Fibroblast of skin of back (primary cell): Measurements from ENCODE around the gene DEFB123. TPM values are rescaled to one million over a fixed set of nuclear protein-coding genes. Genes with fewer than 3 reads are reported as not detected.
"Not testable (repeated sequence)": the region's sequence is repeated elsewhere in the genome, so short reads cannot be mapped to it uniquely, and the experiment has no call there.

ENCODE experiments used
- DNase-seq: peaks from one replicate; pipeline ENCODE4 v3.0.0-alpha.2; 2013
- polyA plus RNA-seq, 2 experiments: library from polyadenylated mRNA; unstranded; fragments of 120-200 nt; gene quantifications; one replicate each; pipeline ENCODE4 v1.2.1, GENCODE V29; 2013; ENCODE audit not compliant: insufficient read length in 2 of 2

The DEFB123 gene
- polyA plus RNA-seq (2013, experiment 1 of 2; ENCODE audit: insufficient read length): not detected
- polyA plus RNA-seq (2013, experiment 2 of 2; ENCODE audit: insufficient read length): not detected

- no peak for DNase-seq
Observed at GRCh38 chr20:31440012-31440659, at the start of gene DEFB123. Gene DEFB123 (plus strand): TSS chr20:31440632. CDS start chr20:31440699, 67 bp downstream.

DNA sequence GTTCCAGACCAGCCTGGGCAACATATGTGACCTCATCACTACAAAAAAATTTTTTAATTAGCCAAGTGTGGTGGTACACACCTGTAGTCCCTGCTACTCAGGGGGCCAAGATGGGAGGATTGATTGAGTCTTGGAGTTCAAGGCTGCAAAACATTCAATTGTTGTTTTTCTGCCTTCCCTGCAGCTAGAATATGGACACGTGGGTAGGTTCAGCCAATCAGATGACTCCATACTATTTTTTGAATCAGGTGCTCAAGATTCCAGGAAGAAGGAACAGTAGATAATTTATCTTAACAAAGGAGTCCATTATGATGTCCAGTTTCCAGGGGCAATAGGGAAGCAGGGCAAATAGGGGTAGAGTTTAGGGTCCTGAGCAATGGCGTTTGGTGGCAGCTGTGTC, 47.6 kb upstream of the DEFB123 start:
- DNase-seq: no peak

DNA sequence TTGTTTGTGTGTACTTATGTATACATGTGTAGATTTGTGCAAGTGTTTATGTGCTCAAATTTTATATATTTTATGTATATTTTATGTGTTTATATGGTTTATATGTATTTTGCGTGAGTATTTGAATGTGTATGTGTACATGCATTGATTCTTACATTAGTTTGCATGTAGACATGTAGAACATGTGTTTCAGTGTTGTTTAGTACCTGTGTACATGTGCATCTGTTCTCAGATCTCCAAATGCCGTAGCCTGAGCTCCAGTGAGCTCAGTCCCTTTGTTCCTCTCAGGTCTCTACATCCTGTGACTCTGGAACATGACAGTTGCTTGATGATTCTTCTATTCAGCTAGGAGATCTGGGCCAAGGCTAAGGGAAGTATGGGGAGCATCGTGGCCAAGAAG, 45.5 kb upstream of the DEFB123 start:
- DNase-seq: no peak

DNA sequence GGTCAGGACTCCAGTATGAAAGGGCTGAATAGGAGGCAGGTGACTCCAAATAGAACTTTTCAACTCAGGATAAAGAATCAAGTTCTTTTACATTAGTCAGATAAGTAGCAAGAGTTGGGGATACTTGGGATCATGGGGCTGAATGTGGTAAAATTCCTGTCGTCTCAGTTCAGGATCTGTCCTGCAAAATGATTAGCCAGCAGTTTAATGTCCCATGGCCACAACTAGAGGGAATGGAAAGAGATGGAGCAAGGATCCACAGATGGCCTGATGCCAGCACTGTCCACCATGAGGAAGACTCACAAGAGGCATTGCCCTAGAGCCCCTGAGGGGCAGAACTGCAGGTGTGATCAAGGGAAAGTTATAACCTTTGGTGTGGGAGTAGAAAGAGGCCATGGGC, 36.5 kb upstream of the DEFB123 start:
- no peak for DNase-seq

- DNase-seq: no peak
Observed at GRCh38 chr20:31406115-31406514, 34.3 kb upstream of the DEFB123 start, which contains the start of gene DEFB121. Gene DEFB121 (minus strand): TSS chr20:31406215. CDS start chr20:31406152, 63 bp downstream.

DNA sequence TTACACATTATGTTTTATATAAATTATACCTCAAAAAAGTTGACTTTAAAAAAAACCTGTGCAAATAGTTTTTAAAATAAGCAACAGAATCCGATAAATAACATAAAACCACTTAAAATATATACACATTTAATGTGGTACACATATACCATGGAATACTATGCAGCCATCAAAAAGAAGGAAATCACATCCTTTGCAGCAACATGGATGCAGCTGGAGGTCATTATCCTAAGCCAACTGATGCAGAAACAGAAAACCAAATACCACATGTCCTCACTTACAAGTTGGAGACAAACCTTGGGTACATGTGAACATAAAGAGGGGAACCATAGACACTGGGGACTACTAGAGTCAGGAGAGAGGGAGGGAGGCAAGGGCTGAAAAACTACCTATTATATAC, 30.4 kb upstream of the DEFB123 start:
- DNase-seq: no peak

GRCh38 chr20:31414381-31414780, 26.1 kb upstream of the DEFB123 start:
- no peak for DNase-seq

GRCh38 chr20:31415653-31416052, 24.8 kb upstream of the DEFB123 start:
- no peak for DNase-seq

- DNase-seq: no peak
Observed at GRCh38 chr20:31418307-31418706, 22.1 kb upstream of the DEFB123 start.

- no peak for DNase-seq
Observed at GRCh38 chr20:31425797-31426196, 14.6 kb upstream of the DEFB123 start.

DNA sequence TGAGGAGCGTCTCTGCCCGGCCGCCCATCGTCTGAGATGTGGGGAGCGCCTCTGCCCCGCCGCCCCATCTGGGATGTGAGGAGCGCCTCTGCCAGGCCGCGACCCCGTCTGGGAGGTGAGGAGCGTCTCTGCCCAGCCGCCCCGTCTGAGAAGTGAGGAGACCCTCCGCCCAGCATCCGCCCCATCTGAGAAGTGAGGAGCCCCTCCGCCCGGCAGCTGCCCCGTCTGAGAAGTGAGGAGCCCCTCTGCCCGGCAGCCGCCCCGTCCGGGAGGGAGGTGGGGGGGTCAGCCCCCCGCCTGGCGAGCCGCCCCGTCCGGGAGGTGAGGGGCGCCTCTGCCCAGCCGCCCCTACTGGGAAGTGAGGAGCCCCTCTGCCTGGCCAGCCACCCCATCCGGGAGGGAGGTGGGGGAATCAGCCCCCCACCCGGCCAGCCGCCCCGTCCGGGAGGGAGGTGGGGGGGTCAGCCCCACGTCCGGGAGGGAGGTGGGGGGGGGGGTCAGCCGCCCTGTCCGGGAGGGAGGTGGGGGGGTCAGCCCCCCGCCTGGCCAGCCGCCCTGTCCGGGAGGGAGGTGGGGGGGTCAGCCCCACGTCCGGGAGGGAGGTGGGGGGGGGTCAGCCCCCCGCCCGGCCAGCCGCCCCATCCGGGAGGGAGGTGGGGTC, 13.4 kb upstream of the DEFB123 start:
- DNase-seq: not testable (repeated sequence)

DNA sequence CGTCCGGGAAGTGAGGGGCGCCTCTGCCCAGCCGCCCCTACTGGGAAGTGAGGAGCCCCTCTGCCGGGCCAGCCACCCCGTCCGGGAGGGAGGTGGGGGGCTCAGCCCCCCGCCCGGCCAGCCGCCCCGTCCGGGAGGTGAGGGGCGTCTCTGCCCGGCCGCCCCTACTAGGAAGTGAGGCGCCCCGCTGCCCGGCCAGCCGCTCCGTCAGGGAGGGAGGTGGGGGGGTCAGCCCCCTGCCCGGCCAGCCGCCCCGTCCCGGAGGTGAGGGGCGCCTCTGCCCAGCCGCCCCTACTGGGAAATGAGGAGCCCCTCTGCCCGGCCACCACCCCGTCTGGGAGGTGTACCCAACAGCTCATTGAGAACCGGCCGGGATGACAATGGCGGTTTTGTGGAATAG, 12.9 kb upstream of the DEFB123 start:
- not testable (repeated sequence) for DNase-seq

GRCh38 chr20:31430568-31431115, 9.8 kb upstream of the DEFB123 start:
- no peak for DNase-seq

DNA sequence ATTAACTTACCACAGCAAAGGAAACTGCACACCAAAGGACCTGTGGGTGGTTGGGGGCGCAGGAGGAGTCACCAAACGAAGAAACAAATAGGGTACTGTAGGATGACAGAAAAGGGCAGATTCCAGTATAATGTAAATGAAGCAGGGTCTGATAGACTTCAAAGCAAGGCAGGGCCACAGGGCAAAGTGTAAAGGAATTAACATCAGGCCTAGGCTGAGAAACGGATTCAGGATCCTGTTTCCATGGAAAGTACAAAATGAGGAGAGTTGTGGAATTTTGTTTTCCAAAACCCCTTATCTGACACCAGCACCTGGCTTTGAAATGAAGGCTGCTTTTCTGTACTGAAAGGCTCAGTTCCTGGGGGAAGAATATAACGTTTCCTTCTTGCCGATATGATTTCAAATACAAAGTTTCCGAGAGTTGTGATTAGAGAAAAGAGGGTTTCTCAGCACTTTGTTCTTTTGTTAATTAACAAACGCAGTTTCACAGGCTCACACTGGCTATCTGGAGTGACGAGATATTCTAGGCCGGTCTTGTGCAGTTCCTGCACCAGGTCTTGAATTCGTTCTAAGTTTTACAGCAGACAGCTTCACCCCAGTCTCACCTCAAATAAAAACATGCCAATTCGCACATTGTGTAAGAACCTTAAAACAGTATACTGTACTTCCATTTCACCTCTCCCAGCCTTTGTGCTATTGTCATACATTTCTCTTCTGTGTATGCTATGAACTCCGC, 5.8 kb downstream of the DEFB123 start:
- no peak for DNase-seq

DNA sequence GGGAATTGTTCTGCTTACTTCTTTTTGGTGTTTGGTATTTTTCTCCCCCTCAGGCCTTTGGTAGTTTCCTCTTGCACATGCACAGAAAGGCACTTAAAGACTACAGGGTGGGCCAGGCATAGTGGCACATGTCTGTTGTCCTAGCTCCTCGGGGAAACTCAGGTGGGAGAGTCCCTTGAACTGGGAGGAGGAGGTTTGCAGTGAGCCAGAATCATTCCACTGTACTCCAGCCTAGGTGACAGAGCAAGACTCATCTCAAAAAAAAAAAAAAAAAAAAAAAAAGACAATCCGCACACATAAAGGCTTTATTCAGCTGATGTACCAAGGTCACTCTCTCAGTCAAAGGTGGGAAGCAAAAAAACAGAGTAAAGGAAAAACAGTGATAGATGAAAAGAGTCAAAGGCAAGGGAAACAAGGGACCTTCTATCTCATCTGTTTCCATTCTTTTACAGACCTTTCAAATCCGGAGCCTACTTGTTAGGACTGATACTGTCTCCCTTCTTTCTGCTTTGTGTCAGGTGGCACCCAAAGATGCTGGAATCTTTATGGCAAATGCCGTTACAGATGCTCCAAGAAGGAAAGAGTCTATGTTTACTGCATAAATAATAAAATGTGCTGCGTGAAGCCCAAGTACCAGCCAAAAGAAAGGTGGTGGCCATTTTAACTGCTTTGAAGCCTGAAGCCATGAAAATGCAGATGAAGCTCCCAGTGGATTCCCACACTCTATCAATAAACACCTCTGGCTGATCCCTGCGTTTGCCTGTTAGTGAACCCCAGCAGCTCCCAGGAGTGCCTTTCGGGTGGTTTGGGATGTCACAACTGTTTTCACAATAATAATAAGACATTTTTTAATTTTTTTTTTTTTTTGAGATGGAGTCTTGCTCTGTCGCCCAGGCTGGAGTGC, 9.3 kb downstream of the DEFB123 start:
- no peak for DNase-seq

DNA sequence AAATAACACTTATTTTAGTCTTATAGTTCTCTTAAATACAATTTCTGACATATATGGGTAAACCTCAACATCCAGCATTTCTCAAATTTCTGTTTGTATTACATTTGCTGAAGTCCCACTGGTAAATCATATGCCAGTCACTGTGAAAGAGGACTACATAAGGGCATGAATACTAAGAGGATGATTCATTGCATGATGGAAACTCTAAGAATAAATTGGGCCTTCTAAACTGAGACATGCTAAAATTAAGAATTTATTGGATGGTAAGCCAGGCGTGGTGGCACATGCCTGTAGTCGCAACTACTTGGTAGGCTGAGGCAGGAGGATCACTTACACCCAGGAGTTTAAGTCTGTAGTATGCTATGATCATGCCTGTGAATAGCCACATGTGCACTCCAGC, 12.1 kb downstream of the DEFB123 start:
- DNase-seq: peak; percentile 43

DNA sequence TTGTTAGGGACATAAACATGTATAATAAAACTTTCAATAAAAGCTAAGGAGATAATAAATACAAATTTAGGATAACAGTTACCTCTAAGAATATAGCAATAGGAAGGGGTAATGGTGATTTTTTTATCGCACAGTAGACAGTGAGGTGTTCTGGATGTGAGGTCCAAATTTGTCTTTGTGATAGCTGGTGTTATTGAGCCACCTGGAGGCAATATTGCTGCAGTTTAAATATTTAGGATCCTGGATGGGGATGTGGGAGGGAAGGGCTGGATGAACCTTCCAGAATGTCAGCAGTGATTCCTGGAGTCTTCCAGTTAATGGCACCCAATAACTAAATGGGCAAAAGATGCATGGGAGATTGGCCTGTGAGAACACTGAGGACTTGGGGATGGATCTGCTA, 13.9 kb downstream of the DEFB123 start:
- DNase-seq: no peak

GRCh38 chr20:31470946-31471345, 30.5 kb downstream of the DEFB123 start:
- DNase-seq: not testable (repeated sequence)

GRCh38 chr20:31472395-31473330, 32.2 kb downstream of the DEFB123 start:
- DNase-seq: no peak

DNA sequence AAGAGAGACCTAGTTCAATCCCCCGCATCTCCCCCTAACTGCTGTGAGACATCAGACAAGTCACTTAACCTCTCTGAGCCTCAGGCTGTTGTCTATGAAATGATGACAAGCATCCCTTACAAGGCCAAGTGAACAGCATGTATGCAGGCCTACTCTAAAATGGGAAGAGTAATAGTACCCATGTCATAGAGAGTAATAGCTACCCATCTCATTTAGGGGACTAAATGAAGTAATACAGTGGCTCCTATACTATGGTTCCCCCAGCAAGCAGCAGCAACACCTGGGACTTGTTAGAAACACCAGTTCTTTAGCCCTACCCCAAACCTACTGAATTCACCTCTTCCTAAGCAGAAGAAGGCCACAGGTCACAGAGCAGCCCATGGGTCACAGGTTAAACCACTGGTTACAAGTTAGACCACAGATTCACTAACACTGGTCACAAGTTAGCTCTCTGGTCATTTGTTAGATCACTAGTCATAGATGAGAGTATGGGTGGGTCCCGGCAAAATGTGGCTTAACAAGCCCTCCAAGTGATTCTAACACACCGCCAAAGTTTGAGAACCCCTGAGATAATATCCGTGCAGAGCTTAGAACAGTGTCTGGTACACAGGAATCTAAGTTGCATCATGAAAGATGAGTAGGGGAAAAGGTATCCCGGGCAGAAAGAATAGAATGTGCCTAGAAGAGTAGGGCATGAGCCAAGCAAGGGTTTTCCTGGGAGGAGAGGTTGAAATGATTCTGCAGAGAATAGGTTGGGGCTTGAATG, 33.1 kb downstream of the DEFB123 start:
- DNase-seq: no peak
